Progenitor cell of endocrine pancreas (in vitro differentiated cells): Measurements from ENCODE around the gene CCDC50. TPM values are rescaled to one million over a fixed set of nuclear protein-coding genes. Genes with fewer than 3 reads are reported as not detected.

Experiments used
- DNase-seq: peaks from one replicate; pipeline ENCODE4 v3.0.0; 2021; ENCODE audit warnings: low spot score; ENCODE audit not compliant: unreplicated experiment
- H3K27ac Mint-ChIP-seq: 2 replicates; pipeline ENCODE4 v1.8.0; 2021; ENCODE audit warnings: mild to moderate bottlenecking, moderate library complexity, mixed read lengths
- H3K27me3 Mint-ChIP-seq: 2 replicates; pipeline ENCODE4 v1.8.0; 2021; ENCODE audit warnings: mixed read lengths
- H3K36me3 Mint-ChIP-seq: 2 replicates; pipeline ENCODE4 v1.8.0; 2022; ENCODE audit warnings: mixed read lengths; ENCODE audit not compliant: insufficient read depth
- H3K4me1 Mint-ChIP-seq: 2 replicates; pipeline ENCODE4 v1.8.0; 2021; ENCODE audit warnings: low read depth, mixed read lengths
- H3K4me3 Mint-ChIP-seq: 2 replicates; pipeline ENCODE4 v1.8.0; 2021; ENCODE audit warnings: low read depth, mild to moderate bottlenecking, moderate library complexity, mixed read lengths
- H3K9me3 Mint-ChIP-seq: 2 replicates; pipeline ENCODE4 v1.8.0; 2021; ENCODE audit warnings: low read depth, mixed read lengths
- CTCF ChIP-seq: fragments of 200-600 bp; sonication (generic); IDR thresholded peaks from one replicate; pipeline ENCODE4 v1.5.0; 2021; ENCODE audit warnings: antibody characterized with exemption, mild to moderate bottlenecking; ENCODE audit not compliant: unreplicated experiment
- total RNA-seq: library from RNA; stranded (reverse); gene quantifications from 2 replicates; pipeline ENCODE4 v1.2.1, GENCODE V29; 2021

CCDC50 gene
- total RNA-seq, 1 donor from 2014 or later, result 66.3 TPM

GRCh38 chr3:191383124-191383523 is 53.9 kb downstream of the CCDC50 start:
- no peak for DNase-seq
- Mint-ChIP-seq H3K9me3 (no peaks in the 10 kb centered on the region), H3K4me1 (peaks cover 3% of the 10 kb centered on the region), H3K27me3 (no peaks in the 10 kb centered on the region), H3K27ac (no peak overlapping the region), H3K4me3 (no peak overlapping the region), H3K36me3 (peaks cover 30% of the 10 kb centered on the region)
- no peak for TF ChIP-seq CTCF

GRCh38 chr3:191385101-191385500 is 55.9 kb downstream of the CCDC50 start:
- peaks cover 36% of the 10 kb centered on the region for H3K36me3 Mint-ChIP-seq
- H3K9me3 Mint-ChIP-seq, result no peaks in the 10 kb centered on the region
- no peak for TF ChIP-seq CTCF
- H3K27ac Mint-ChIP-seq, result no peak overlapping the region
- no peak overlapping the region for H3K4me3 Mint-ChIP-seq
- H3K27me3 Mint-ChIP-seq, result no peaks in the 10 kb centered on the region
- H3K4me1 Mint-ChIP-seq, result no peaks in the 10 kb centered on the region
- no peak for DNase-seq

- H3K9me3 Mint-ChIP-seq, result no peaks in the 10 kb centered on the region
- H3K36me3 Mint-ChIP-seq, result peaks cover 35% of the 10 kb centered on the region
- DNase-seq, result no peak
- H3K27me3 Mint-ChIP-seq, result no peaks in the 10 kb centered on the region
- no peak for TF ChIP-seq CTCF
- no peaks in the 10 kb centered on the region for H3K4me1 Mint-ChIP-seq
- H3K27ac Mint-ChIP-seq, result no peak overlapping the region
- H3K4me3 Mint-ChIP-seq, result no peak overlapping the region
Measured at GRCh38 chr3:191387441-191388077, 58.4 kb downstream of the CCDC50 start.

GRCh38 chr3:191388823-191389222 is 59.6 kb downstream of the CCDC50 start:
- H3K36me3 Mint-ChIP-seq, result peaks cover 33% of the 10 kb centered on the region
- peak; percentile 15 for TF ChIP-seq CTCF
- no peaks in the 10 kb centered on the region for H3K4me1 Mint-ChIP-seq
- H3K27ac Mint-ChIP-seq, result no peak overlapping the region
- no peaks in the 10 kb centered on the region for H3K27me3 Mint-ChIP-seq
- no peaks in the 10 kb centered on the region for H3K9me3 Mint-ChIP-seq
- no peak overlapping the region for H3K4me3 Mint-ChIP-seq
- no peak for DNase-seq

- H3K27me3 Mint-ChIP-seq, result no peaks in the 10 kb centered on the region
- no peak for DNase-seq
- peaks cover 20% of the 10 kb centered on the region for H3K36me3 Mint-ChIP-seq
- no peak overlapping the region for H3K27ac Mint-ChIP-seq
- H3K4me1 Mint-ChIP-seq, result no peaks in the 10 kb centered on the region
- no peaks in the 10 kb centered on the region for H3K9me3 Mint-ChIP-seq
- no peak overlapping the region for H3K4me3 Mint-ChIP-seq
- TF ChIP-seq CTCF, result no peak
Measured at GRCh38 chr3:191390580-191390979, 61.4 kb downstream of the CCDC50 start.
